Adipocyte (in vitro differentiated cells): ENCODE measurements around the gene PTBP2.

Experiments used
- DNase-seq: peaks from one replicate; pipeline ENCODE4 v3.0.0-alpha.2; 2015; ENCODE audit warnings: low read depth
- H3K27me3 ChIP-seq: replicated peaks from 2 replicates; pipeline ENCODE4 v1.7.0; 2013; ENCODE audit warnings: mild to moderate bottlenecking, low read length, moderate library complexity; ENCODE audit not compliant: control insufficient read depth, insufficient read depth
- H3K36me3 ChIP-seq: 2 replicates; pipeline ENCODE4 v1.7.0; 2013; ENCODE audit warnings: low read length, mild to moderate bottlenecking, moderate library complexity; ENCODE audit not compliant: control insufficient read depth, insufficient read depth, severe bottlenecking
- H3K4me1 ChIP-seq: 2 replicates; pipeline ENCODE4 v1.7.0; 2013; ENCODE audit warnings: mild to moderate bottlenecking, low read length, moderate library complexity; ENCODE audit not compliant: control insufficient read depth, insufficient read depth
- H3K4me3 ChIP-seq: 2 replicates; pipeline ENCODE4 v1.7.0; 2013; ENCODE audit warnings: mild to moderate bottlenecking, low read length, moderate library complexity
- H3K9ac ChIP-seq: 2 replicates; pipeline ENCODE4 v1.7.0; 2013; ENCODE audit warnings: mild to moderate bottlenecking, low read length, moderate library complexity
- H3K9me3 ChIP-seq: 2 replicates; pipeline ENCODE4 v1.7.0; 2013; ENCODE audit warnings: mild to moderate bottlenecking, low read length, moderate library complexity; ENCODE audit not compliant: control insufficient read depth

The PTBP2 gene

GRCh38 chr1:96825231-96825630 lies 103.6 kb downstream of the PTBP2 start:
- H3K9me3 ChIP-seq, result no peaks in the 10 kb centered on the region
- H3K9ac ChIP-seq, result no peak overlapping the region
- DNase-seq, result no peak
- no peaks in the 10 kb centered on the region for H3K4me1 ChIP-seq
- H3K27me3 ChIP-seq, result no peaks in the 10 kb centered on the region
- no peak overlapping the region for H3K4me3 ChIP-seq
- H3K36me3 ChIP-seq, result no peaks in the 10 kb centered on the region

- Histone ChIP-seq H3K9ac (no peak overlapping the region), H3K4me1 (no peaks in the 10 kb centered on the region), H3K4me3 (no peak overlapping the region), H3K36me3 (no peaks in the 10 kb centered on the region), H3K27me3 (no peaks in the 10 kb centered on the region), H3K9me3 (no peaks in the 10 kb centered on the region)
- DNase-seq, result no peak
Measured at GRCh38 chr1:96825950-96826576, 104.5 kb downstream of the PTBP2 start.

- Histone ChIP-seq H3K36me3 (no peaks in the 10 kb centered on the region), H3K9me3 (no peaks in the 10 kb centered on the region), H3K9ac (no peak overlapping the region), H3K4me1 (peaks cover 16% of the 10 kb centered on the region), H3K27me3 (no peaks in the 10 kb centered on the region), H3K4me3 (no peak overlapping the region)
- no peak for DNase-seq
Measured at GRCh38 chr1:96833376-96833775, 111.8 kb downstream of the PTBP2 start.

- Histone ChIP-seq H3K36me3 (no peaks in the 10 kb centered on the region), H3K4me3 (no peak overlapping the region), H3K27me3 (no peaks in the 10 kb centered on the region), H3K9me3 (no peaks in the 10 kb centered on the region), H3K9ac (no peak overlapping the region), H3K4me1 (peaks cover 16% of the 10 kb centered on the region)
- no peak for DNase-seq
Measured at GRCh38 chr1:96834986-96835385, 113.4 kb downstream of the PTBP2 start.

- Histone ChIP-seq H3K36me3 (no peaks in the 10 kb centered on the region), H3K9ac (no peak overlapping the region), H3K9me3 (no peaks in the 10 kb centered on the region), H3K27me3 (no peaks in the 10 kb centered on the region), H3K4me3 (no peak overlapping the region), H3K4me1 (peaks cover 17% of the 10 kb centered on the region)
- DNase-seq, result no peak
Measured at GRCh38 chr1:96837057-96837780, 115.6 kb downstream of the PTBP2 start.

GRCh38 chr1:96837781-96838216 lies 116.2 kb downstream of the PTBP2 start:
- Histone ChIP-seq H3K36me3 (no peaks in the 10 kb centered on the region), H3K27me3 (no peaks in the 10 kb centered on the region), H3K9me3 (no peaks in the 10 kb centered on the region), H3K9ac (no peak overlapping the region), H3K4me3 (no peak overlapping the region), H3K4me1 (peaks cover 23% of the 10 kb centered on the region)
- no peak for DNase-seq

GRCh38 chr1:96840396-96840795 lies 118.8 kb downstream of the PTBP2 start:
- H3K4me3 ChIP-seq, result no peak overlapping the region
- H3K9ac ChIP-seq, result no peak overlapping the region
- no peaks in the 10 kb centered on the region for H3K27me3 ChIP-seq
- H3K36me3 ChIP-seq, result no peaks in the 10 kb centered on the region
- DNase-seq, result no peak
- peaks cover 31% of the 10 kb centered on the region for H3K4me1 ChIP-seq
- H3K9me3 ChIP-seq, result no peaks in the 10 kb centered on the region

- H3K4me3 ChIP-seq, result no peak overlapping the region
- no peak for DNase-seq
Measured at GRCh38 chr1:96842215-96842614, 120.6 kb downstream of the PTBP2 start.

GRCh38 chr1:96843196-96843595 lies 121.6 kb downstream of the PTBP2 start:
- Histone ChIP-seq H3K9me3 (no peaks in the 10 kb centered on the region), H3K4me1 (peaks cover 15% of the 10 kb centered on the region), H3K9ac (peak overlapping the region; percentile 20), H3K27me3 (no peaks in the 10 kb centered on the region), H3K36me3 (no peaks in the 10 kb centered on the region), H3K4me3 (no peak overlapping the region)
- peak; percentile 29 for DNase-seq

More at GRCh38 chr1:96842215-96842614, 120.6 kb downstream of the PTBP2 start:
- peaks cover 24% of the 10 kb centered on the region for H3K4me1 ChIP-seq
- no peaks in the 10 kb centered on the region for H3K36me3 ChIP-seq
- no peaks in the 10 kb centered on the region for H3K27me3 ChIP-seq
- H3K9me3 ChIP-seq, result no peaks in the 10 kb centered on the region
- no peak overlapping the region for H3K9ac ChIP-seq

GRCh38 chr1:96843601-96844000 lies 122.0 kb downstream of the PTBP2 start:
- Histone ChIP-seq H3K4me1 (peaks cover 15% of the 10 kb centered on the region), H3K4me3 (no peak overlapping the region), H3K9ac (no peak overlapping the region), H3K27me3 (no peaks in the 10 kb centered on the region), H3K9me3 (no peaks in the 10 kb centered on the region), H3K36me3 (no peaks in the 10 kb centered on the region)
- no peak for DNase-seq

- Histone ChIP-seq H3K4me1 (peaks cover 15% of the 10 kb centered on the region), H3K4me3 (no peak overlapping the region), H3K9me3 (no peaks in the 10 kb centered on the region), H3K27me3 (no peaks in the 10 kb centered on the region), H3K36me3 (no peaks in the 10 kb centered on the region), H3K9ac (no peak overlapping the region)
- DNase-seq, result no peak
Measured at GRCh38 chr1:96845464-96845863, 123.9 kb downstream of the PTBP2 start.
